ENCODE results near the gene DCAF10. TPM values are rescaled to one million over a fixed set of nuclear protein-coding genes. Genes with fewer than 3 reads are reported as not detected.

The DCAF10 gene
- total and polyA plus RNA-seq, 2 of the 13 experiments (the other 11 are each of a cell fraction or from before 2014, with no cell fraction given), result 9.2 to 20.3 TPM

GRCh38 chr9:37784616-37785483, 15.7 kb upstream of the DCAF10 start, which contains the start of gene EXOSC3 (continued):
- no peak; the same call in 1 of the 2 replicates for TF ChIP-seq ZHX1 (CRISPR knock-in tag; IDR thresholded peaks at IDR 0.05; ENCODE audit: low read depth)
- no peak for TF ChIP-seq MED8 (CRISPR knock-in tag; IDR thresholded peaks at IDR 0.05; ENCODE audit: insufficient replicate concordance)
- peak; percentile 92 for TF ChIP-seq YY1 (IDR thresholded peaks at IDR 0.05; ENCODE audit: insufficient read depth, insufficient replicate concordance, low read depth, low read length)
- TF ChIP-seq RFX5 (IDR thresholded peaks at IDR 0.05; ENCODE audit: low read depth, low read length), result no peak
- no peak for TF ChIP-seq ZNF251 (CRISPR knock-in tag; IDR thresholded peaks at IDR 0.05)
- no peak for TF ChIP-seq ADNP (CRISPR knock-in tag; IDR thresholded peaks at IDR 0.05)
- no peak for TF ChIP-seq ZNF770 (CRISPR knock-in tag; IDR thresholded peaks at IDR 0.05)
- peak; percentile 85; the same call in 1 of the 2 replicates for TF ChIP-seq ZNF839 (CRISPR knock-in tag; IDR thresholded peaks at IDR 0.05; ENCODE audit: borderline replicate concordance)
- TF ChIP-seq ZNF382 (CRISPR knock-in tag; IDR thresholded peaks at IDR 0.05; ENCODE audit: borderline replicate concordance), result no peak
- no peak for TF ChIP-seq ZNF207 (IDR thresholded peaks at IDR 0.05; ENCODE audit: borderline replicate concordance)
- TF ChIP-seq ZNF513 (CRISPR knock-in tag; conservative IDR thresholded peaks at IDR 0.05), result no peak
- TF ChIP-seq KLF16 (CRISPR knock-in tag; IDR thresholded peaks at IDR 0.05), result peak in 1 of 2 experiments; percentile 76; a peak in 1 of 4 replicates
- TF ChIP-seq ZNF383 (CRISPR knock-in tag; IDR thresholded peaks at IDR 0.05; ENCODE audit: borderline replicate concordance), result no peak
- TF ChIP-seq KDM5B (CRISPR knock-in tag; IDR thresholded peaks at IDR 0.05; ENCODE audit: borderline replicate concordance), result 0 out of 2 replicates have a peak, but pooled peaks have one; percentile 55
- no peak for TF ChIP-seq ZFP1 (CRISPR knock-in tag; IDR thresholded peaks at IDR 0.05)
- TF ChIP-seq RFXANK (CRISPR knock-in tag; IDR thresholded peaks at IDR 0.05), result no peak
- TF ChIP-seq ZNF550 (CRISPR knock-in tag; IDR thresholded peaks at IDR 0.05; ENCODE audit: borderline replicate concordance), result no peak
- TF ChIP-seq ZNF101 (CRISPR knock-in tag; IDR thresholded peaks at IDR 0.05; ENCODE audit: borderline replicate concordance, low read depth), result no peak
- peak; percentile 54; the same call in 1 of the 2 replicates for TF ChIP-seq ZNF510 (CRISPR knock-in tag; IDR thresholded peaks at IDR 0.05; ENCODE audit: low read depth)
- TF ChIP-seq ZNF713 (CRISPR knock-in tag; IDR thresholded peaks at IDR 0.05), result no peak
- no peak for TF ChIP-seq CEBPG (CRISPR knock-in tag; IDR thresholded peaks at IDR 0.05)
- peak; percentile 53; the same call in 1 of the 2 replicates for TF ChIP-seq BRD4 (CRISPR knock-in tag; IDR thresholded peaks at IDR 0.05)
- no peak; the same call in 1 of the 2 replicates for TF ChIP-seq SAFB2 (CRISPR knock-in tag; IDR thresholded peaks at IDR 0.05; ENCODE audit: borderline replicate concordance, low read depth)
- TF ChIP-seq SP5 (CRISPR knock-in tag; IDR thresholded peaks at IDR 0.05; ENCODE audit: borderline replicate concordance, low read depth), result peak; percentile 27; the same call in 1 of the 2 replicates

All from HepG2 (cell line).